HepG2 (cell line): ENCODE data around the gene ENAH. TPM values are rescaled to one million over a fixed set of nuclear protein-coding genes. Genes with fewer than 3 reads are reported as not detected.

Experiments
- ERF ChIP-seq: IDR thresholded peaks from 2 replicates; pipeline ENCODE4 v1.6.1; 2018; ENCODE audit warnings: missing biosample characterization, missing genetic modification reagents
- PHF20 ChIP-seq: sonication (generic); formaldehyde crosslinking; IDR thresholded peaks from 2 replicates; pipeline ENCODE4 v1.5.0; 2020; ENCODE audit warnings: mild to moderate bottlenecking, missing genetic modification reagents
- ZNF572 ChIP-seq: sonication (generic); formaldehyde crosslinking; IDR thresholded peaks from 2 replicates; pipeline ENCODE4 v1.5.1; 2020; ENCODE audit warnings: mild to moderate bottlenecking, missing genetic modification reagents
- ZSCAN29 ChIP-seq: sonication (generic); formaldehyde crosslinking; conservative IDR thresholded peaks from 2 replicates; pipeline ENCODE4 v1.4.0; 2020; ENCODE audit warnings: mild to moderate bottlenecking, missing genetic modification reagents
- polyA plus RNA-seq, 8 experiments: library from polyadenylated mRNA; depleted of rRNA in 3 of 8; stranded (reverse) in 7 of 8; unstranded in 1 of 8; fragments of >200 nt; fragmentation: Illumina TruSeq in 4 of 8; extraction: Trizol in 4 of 8; gene quantifications; 2 replicates each; pipeline versions ENCODE4 v1.2.1 to v1.2.3, GENCODE V29; 2011 to 2016; ENCODE audit warnings: low read depth in 4 of 8, missing spikeins in 1 of 8, mixed read lengths in 1 of 8; ENCODE audit not compliant: insufficient read depth in 1 of 8
- total RNA-seq, 5 experiments: library from RNA; depleted of rRNA; stranded (reverse); fragments of >200 nt; fragmentation: Illumina TruSeq; extraction: Trizol; gene quantifications; 2 replicates each; pipeline ENCODE4 v1.2.3, GENCODE V29; 2016; ENCODE audit warnings: low read depth in 1 of 5
- TF ChIP-seq, protein P1 (sequence below): sonication (generic); formaldehyde crosslinking; IDR thresholded peaks from 2 replicates; pipeline ENCODE4 v1.4.0; 2020; ENCODE audit warnings: missing genetic modification reagents
- TF ChIP-seq, protein P2 (sequence below): sonication (generic); formaldehyde crosslinking; IDR thresholded peaks from 2 replicates; pipeline ENCODE4 v1.4.0; 2020; ENCODE audit warnings: missing genetic modification reagents
- TF ChIP-seq, protein P3 (sequence below): fragments of 450-650 bp; IDR thresholded peaks from 2 replicates; pipeline ENCODE4 v1.6.1; 2017; ENCODE audit warnings: mild to moderate bottlenecking
- TF ChIP-seq, protein P4 (sequence below): sonication (generic); formaldehyde crosslinking; conservative IDR thresholded peaks from 2 replicates; pipeline ENCODE4 v1.4.0; 2020; ENCODE audit warnings: missing genetic modification reagents
- TF ChIP-seq, protein P5 (sequence below): sonication (generic); formaldehyde crosslinking; IDR thresholded peaks from 2 replicates; pipeline ENCODE4 v1.4.0; 2020; ENCODE audit warnings: mild to moderate bottlenecking, missing genetic modification reagents
- TF ChIP-seq, protein P6 (sequence below): sonication (generic); formaldehyde crosslinking; IDR thresholded peaks from 2 replicates; pipeline ENCODE4 v1.8.0; 2022; ENCODE audit warnings: missing genetic modification reagents, mild to moderate bottlenecking, inconsistent platforms, borderline replicate concordance
- TF ChIP-seq, protein P7 (sequence below): IDR thresholded peaks from 2 replicates; pipeline ENCODE4 v1.6.1; 2016
- TF ChIP-seq, protein P8 (sequence below): sonication (generic); formaldehyde crosslinking; IDR thresholded peaks from 2 replicates; pipeline ENCODE4 v1.9.0; 2021; ENCODE audit warnings: missing genetic modification reagents, borderline replicate concordance

ENAH gene
- total and polyA plus RNA-seq, 2 of the 13 experiments (the other 11 are each of a cell fraction or from before 2014, with no cell fraction given) = 22.1 to 58.3 TPM

DNA sequence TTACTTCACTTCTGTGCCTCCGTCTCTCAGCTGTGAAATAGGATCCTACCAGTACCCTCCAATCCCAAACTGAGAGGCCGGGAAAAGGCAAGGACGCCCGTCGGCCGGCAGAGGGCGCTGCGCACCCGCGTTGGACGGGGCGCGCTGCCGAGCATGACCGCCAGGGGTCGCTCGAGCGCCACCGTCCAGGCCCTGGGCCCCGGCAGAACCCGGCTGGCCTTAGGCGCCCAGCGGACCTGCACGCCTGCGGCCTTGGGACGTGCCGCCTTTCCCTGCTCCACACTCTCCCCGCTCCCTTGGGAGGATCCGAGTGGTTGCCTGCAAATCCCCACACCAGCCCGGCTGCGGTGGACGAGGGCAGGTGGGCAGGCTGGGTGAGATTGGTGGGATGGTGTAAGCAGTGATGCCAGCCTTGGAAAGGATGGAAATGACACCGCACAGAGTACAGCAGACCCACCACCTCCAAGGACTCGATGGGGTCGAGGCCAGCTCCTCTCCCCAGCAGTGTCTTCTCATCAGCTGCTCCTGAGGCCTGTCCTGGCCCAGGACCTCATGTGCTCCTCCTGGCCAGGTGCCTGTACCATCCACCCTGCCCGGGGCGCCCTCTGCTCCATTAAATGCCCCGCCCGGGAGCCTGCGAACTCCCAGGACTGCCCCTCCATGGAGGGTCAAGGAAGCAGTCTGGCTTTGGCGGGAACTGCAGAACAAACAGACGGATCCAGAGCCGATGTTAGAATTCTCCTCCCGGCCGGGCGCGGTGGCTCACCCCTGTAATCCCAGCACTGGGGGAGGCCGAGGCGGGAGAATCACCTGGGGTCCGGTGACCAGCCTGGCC is 177.7 kb downstream of the ENAH start (continued):
- TF ChIP-seq, protein P1, sequence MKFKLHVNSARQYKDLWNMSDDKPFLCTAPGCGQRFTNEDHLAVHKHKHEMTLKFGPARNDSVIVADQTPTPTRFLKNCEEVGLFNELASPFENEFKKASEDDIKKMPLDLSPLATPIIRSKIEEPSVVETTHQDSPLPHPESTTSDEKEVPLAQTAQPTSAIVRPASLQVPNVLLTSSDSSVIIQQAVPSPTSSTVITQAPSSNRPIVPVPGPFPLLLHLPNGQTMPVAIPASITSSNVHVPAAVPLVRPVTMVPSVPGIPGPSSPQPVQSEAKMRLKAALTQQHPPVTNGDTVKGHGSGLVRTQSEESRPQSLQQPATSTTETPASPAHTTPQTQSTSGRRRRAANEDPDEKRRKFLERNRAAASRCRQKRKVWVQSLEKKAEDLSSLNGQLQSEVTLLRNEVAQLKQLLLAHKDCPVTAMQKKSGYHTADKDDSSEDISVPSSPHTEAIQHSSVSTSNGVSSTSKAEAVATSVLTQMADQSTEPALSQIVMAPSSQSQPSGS (CRISPR knock-in tag) = peak; percentile 60; the same call in 1 of the 2 replicates
- TF ChIP-seq ERF (CRISPR knock-in tag) (peak; percentile 73; the same call in 1 of the 2 replicates), ZNF572 (no peak), ZSCAN29 (CRISPR knock-in tag) (peak; percentile 71; the same call in 1 of the 2 replicates), PHF20 (CRISPR knock-in tag) (no peak)
- TF ChIP-seq, protein P2, sequence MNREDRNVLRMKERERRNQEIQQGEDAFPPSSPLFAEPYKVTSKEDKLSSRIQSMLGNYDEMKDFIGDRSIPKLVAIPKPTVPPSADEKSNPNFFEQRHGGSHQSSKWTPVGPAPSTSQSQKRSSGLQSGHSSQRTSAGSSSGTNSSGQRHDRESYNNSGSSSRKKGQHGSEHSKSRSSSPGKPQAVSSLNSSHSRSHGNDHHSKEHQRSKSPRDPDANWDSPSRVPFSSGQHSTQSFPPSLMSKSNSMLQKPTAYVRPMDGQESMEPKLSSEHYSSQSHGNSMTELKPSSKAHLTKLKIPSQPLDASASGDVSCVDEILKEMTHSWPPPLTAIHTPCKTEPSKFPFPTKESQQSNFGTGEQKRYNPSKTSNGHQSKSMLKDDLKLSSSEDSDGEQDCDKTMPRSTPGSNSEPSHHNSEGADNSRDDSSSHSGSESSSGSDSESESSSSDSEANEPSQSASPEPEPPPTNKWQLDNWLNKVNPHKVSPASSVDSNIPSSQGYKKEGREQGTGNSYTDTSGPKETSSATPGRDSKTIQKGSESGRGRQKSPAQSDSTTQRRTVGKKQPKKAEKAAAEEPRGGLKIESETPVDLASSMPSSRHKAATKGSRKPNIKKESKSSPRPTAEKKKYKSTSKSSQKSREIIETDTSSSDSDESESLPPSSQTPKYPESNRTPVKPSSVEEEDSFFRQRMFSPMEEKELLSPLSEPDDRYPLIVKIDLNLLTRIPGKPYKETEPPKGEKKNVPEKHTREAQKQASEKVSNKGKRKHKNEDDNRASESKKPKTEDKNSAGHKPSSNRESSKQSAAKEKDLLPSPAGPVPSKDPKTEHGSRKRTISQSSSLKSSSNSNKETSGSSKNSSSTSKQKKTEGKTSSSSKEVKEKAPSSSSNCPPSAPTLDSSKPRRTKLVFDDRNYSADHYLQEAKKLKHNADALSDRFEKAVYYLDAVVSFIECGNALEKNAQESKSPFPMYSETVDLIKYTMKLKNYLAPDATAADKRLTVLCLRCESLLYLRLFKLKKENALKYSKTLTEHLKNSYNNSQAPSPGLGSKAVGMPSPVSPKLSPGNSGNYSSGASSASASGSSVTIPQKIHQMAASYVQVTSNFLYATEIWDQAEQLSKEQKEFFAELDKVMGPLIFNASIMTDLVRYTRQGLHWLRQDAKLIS (CRISPR knock-in tag) = no peak
- TF ChIP-seq, protein P3, sequence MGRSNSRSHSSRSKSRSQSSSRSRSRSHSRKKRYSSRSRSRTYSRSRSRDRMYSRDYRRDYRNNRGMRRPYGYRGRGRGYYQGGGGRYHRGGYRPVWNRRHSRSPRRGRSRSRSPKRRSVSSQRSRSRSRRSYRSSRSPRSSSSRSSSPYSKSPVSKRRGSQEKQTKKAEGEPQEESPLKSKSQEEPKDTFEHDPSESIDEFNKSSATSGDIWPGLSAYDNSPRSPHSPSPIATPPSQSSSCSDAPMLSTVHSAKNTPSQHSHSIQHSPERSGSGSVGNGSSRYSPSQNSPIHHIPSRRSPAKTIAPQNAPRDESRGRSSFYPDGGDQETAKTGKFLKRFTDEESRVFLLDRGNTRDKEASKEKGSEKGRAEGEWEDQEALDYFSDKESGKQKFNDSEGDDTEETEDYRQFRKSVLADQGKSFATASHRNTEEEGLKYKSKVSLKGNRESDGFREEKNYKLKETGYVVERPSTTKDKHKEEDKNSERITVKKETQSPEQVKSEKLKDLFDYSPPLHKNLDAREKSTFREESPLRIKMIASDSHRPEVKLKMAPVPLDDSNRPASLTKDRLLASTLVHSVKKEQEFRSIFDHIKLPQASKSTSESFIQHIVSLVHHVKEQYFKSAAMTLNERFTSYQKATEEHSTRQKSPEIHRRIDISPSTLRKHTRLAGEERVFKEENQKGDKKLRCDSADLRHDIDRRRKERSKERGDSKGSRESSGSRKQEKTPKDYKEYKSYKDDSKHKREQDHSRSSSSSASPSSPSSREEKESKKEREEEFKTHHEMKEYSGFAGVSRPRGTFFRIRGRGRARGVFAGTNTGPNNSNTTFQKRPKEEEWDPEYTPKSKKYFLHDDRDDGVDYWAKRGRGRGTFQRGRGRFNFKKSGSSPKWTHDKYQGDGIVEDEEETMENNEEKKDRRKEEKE = no peak
- TF ChIP-seq, protein P4, sequence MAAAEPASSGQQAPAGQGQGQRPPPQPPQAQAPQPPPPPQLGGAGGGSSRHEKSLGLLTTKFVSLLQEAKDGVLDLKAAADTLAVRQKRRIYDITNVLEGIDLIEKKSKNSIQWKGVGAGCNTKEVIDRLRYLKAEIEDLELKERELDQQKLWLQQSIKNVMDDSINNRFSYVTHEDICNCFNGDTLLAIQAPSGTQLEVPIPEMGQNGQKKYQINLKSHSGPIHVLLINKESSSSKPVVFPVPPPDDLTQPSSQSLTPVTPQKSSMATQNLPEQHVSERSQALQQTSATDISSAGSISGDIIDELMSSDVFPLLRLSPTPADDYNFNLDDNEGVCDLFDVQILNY (CRISPR knock-in tag) = no peak; the same call in 1 of the 2 replicates
- TF ChIP-seq, protein P5, sequence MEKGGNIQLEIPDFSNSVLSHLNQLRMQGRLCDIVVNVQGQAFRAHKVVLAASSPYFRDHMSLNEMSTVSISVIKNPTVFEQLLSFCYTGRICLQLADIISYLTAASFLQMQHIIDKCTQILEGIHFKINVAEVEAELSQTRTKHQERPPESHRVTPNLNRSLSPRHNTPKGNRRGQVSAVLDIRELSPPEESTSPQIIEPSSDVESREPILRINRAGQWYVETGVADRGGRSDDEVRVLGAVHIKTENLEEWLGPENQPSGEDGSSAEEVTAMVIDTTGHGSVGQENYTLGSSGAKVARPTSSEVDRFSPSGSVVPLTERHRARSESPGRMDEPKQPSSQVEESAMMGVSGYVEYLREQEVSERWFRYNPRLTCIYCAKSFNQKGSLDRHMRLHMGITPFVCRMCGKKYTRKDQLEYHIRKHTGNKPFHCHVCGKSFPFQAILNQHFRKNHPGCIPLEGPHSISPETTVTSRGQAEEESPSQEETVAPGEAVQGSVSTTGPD (CRISPR knock-in tag) = no peak
- TF ChIP-seq, protein P6, sequence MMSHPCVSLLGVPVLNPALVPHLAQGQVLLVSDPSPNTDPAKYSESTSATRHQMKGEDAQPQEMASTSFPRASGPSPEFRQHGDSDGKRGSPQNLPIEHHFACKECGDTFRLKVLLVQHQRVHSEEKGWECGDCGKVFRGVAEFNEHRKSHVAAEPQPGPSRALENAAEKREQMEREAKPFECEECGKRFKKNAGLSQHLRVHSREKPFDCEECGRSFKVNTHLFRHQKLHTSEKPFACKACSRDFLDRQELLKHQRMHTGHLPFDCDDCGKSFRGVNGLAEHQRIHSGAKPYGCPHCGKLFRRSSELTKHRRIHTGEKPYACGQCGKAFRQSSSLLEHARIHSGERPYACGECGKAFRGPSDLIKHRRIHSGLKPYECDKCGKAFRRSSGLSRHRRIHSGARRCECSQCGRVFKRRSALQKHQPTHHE (CRISPR knock-in tag) = no peak
- TF ChIP-seq, protein P7, sequence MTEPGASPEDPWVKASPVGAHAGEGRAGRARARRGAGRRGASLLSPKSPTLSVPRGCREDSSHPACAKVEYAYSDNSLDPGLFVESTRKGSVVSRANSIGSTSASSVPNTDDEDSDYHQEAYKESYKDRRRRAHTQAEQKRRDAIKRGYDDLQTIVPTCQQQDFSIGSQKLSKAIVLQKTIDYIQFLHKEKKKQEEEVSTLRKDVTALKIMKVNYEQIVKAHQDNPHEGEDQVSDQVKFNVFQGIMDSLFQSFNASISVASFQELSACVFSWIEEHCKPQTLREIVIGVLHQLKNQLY (CRISPR knock-in tag) = no peak
- TF ChIP-seq, protein P8, sequence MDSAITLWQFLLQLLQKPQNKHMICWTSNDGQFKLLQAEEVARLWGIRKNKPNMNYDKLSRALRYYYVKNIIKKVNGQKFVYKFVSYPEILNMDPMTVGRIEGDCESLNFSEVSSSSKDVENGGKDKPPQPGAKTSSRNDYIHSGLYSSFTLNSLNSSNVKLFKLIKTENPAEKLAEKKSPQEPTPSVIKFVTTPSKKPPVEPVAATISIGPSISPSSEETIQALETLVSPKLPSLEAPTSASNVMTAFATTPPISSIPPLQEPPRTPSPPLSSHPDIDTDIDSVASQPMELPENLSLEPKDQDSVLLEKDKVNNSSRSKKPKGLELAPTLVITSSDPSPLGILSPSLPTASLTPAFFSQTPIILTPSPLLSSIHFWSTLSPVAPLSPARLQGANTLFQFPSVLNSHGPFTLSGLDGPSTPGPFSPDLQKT = no peak
